ENCODE results near the gene DUSP22.

- TF ChIP-seq CTCF (conservative IDR thresholded peaks at IDR 0.05) (no peak), ZFX (IDR thresholded peaks at IDR 0.05) (no peak)
Observed at GRCh38 chr6:394641-395289, 102.5 kb downstream of the DUSP22 start.
